Gastrocnemius medialis (tissue), 4 donors: ENCODE data around the gene PACS1.

ENCODE experiments used
- POLR2A ChIP-seq, 2 donors: fragments of 450-650 bp; IDR thresholded peaks; one replicate each; pipeline ENCODE4 v1.6.1; 2017; ENCODE audit warnings: antibody characterized with exemption in 2 of 2, mild to moderate bottlenecking in 2 of 2, moderate library complexity in 2 of 2
- TF ChIP-seq, protein P1 (sequence below), 5 experiments: fragments of 450-650 bp in 3 of 5; fragments of 200-600 bp in 2 of 5; sonication (generic) in 2 of 5; IDR thresholded peaks in 4 of 5; conservative IDR thresholded peaks in 1 of 5; 1 replicate in 4 of 5; 2 replicates in 1 of 5; pipeline ENCODE4 v1.5.1; 2016 to 2019; ENCODE audit warnings: antibody characterized with exemption in 5 of 5, mild to moderate bottlenecking in 3 of 5, moderate library complexity in 3 of 5

DNA sequence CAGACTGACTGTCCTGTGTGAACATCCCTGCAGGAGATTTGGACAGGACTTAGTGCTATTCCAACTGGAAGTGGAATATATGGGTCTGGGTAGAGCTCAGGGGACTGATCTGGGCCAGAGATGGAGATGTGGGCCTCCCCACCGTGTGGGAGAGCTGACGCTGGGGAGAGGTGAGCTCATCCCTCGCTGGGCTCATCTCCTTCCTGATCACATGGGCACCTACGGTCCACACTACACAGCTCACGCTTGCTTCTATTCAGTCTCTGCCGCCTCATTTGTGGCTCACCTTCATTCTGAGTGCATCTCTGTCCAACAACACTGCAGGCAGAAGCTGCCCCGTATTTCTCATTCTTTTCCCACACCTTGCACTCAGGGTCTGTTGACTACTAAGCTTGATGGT is 181.7 kb downstream of the PACS1 start:
- TF ChIP-seq, protein P1, sequence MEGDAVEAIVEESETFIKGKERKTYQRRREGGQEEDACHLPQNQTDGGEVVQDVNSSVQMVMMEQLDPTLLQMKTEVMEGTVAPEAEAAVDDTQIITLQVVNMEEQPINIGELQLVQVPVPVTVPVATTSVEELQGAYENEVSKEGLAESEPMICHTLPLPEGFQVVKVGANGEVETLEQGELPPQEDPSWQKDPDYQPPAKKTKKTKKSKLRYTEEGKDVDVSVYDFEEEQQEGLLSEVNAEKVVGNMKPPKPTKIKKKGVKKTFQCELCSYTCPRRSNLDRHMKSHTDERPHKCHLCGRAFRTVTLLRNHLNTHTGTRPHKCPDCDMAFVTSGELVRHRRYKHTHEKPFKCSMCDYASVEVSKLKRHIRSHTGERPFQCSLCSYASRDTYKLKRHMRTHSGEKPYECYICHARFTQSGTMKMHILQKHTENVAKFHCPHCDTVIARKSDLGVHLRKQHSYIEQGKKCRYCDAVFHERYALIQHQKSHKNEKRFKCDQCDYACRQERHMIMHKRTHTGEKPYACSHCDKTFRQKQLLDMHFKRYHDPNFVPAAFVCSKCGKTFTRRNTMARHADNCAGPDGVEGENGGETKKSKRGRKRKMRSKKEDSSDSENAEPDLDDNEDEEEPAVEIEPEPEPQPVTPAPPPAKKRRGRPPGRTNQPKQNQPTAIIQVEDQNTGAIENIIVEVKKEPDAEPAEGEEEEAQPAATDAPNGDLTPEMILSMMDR (IDR thresholded peaks at IDR 0.05 in 4 of 5, conservative IDR thresholded peaks at IDR 0.05 in 1 of 5): no peak
- TF ChIP-seq POLR2A (IDR thresholded peaks at IDR 0.05): no peak
